Spleen (tissue), 11 donors: ENCODE measurements around the gene CD81. TPM values are rescaled to one million over a fixed set of nuclear protein-coding genes. Genes with fewer than 3 reads are reported as not detected.

Experiments
- DNase-seq: peaks from one replicate; pipeline ENCODE4 v3.0.0-alpha.2; 2020
- H3K27ac ChIP-seq, 8 donors: fragments of 200-600 bp; sonication (generic) in 7 of 8; 1 replicate in 4 of 8; 2 replicates in 4 of 8; pipeline versions ENCODE4 v1.5.0 to v1.8.0; 2016 to 2021; ENCODE audit warnings: inconsistent platforms in 4 of 8, mild to moderate bottlenecking in 4 of 8, moderate library complexity in 1 of 8
- H3K27me3 ChIP-seq, 7 donors: fragments of 200-600 bp; sonication (generic) in 6 of 7; replicated peaks in 1 of 7; 1 replicate in 4 of 7; 2 replicates in 3 of 7; pipeline versions ENCODE4 v1.5.0 to v1.8.0; 2016 to 2021; ENCODE audit warnings: inconsistent platforms in 3 of 7, mild to moderate bottlenecking in 1 of 7
- H3K36me3 ChIP-seq, 6 donors: fragments of 200-600 bp; sonication (generic) in 5 of 6; 1 replicate in 4 of 6; 2 replicates in 2 of 6; pipeline versions ENCODE4 v1.5.0 to v1.8.0; 2016 to 2021; ENCODE audit warnings: inconsistent platforms in 2 of 6
- H3K4me1 ChIP-seq, 6 donors: fragments of 200-600 bp; sonication (generic) in 5 of 6; 1 replicate in 3 of 6; 2 replicates in 3 of 6; pipeline versions ENCODE4 v1.5.0 to v1.8.0; 2016 to 2021; ENCODE audit warnings: inconsistent platforms in 3 of 6
- H3K4me3 ChIP-seq, 8 donors: fragments of 200-600 bp; sonication (generic) in 7 of 8; 1 replicate in 4 of 8; 2 replicates in 4 of 8; pipeline versions ENCODE4 v1.5.0 to v1.8.0; 2016 to 2021; ENCODE audit warnings: inconsistent platforms in 4 of 8, mild to moderate bottlenecking in 4 of 8, moderate library complexity in 2 of 8
- H3K9me3 ChIP-seq, 8 donors: fragments of 200-600 bp; sonication (generic) in 7 of 8; 1 replicate in 4 of 8; 2 replicates in 4 of 8; pipeline versions ENCODE4 v1.5.0 to v1.8.0; 2016 to 2021; ENCODE audit warnings: inconsistent platforms in 4 of 8
- POLR2A ChIP-seq, 3 donors: fragments of 450-650 bp; IDR thresholded peaks; one replicate each; pipeline ENCODE4 v1.5.1; 2017; ENCODE audit warnings: antibody characterized with exemption in 3 of 3, mild to moderate bottlenecking in 1 of 3
- POLR2AphosphoS5 ChIP-seq, 3 donors: sonication (generic); formaldehyde crosslinking; IDR thresholded peaks; one replicate each; pipeline ENCODE4 v1.5.1; 2017; ENCODE audit warnings: antibody characterized with exemption in 3 of 3
- WGBS, 5 donors: extraction: QIAGEN DNeasy Blood & Tissue Kit in 3 of 5; methylation state at CpG; one replicate each; pipeline versions ENCODE4 v1.1.5 to v1.1.7; 2013 to 2018; 5-methylcytosine and 5-hydroxymethylcytosine counted together
- intact Hi-C: fragments of 100-400 bp; cut with DNase I; formaldehyde crosslinking; loops from one replicate; pipeline ENCODE4 v1.15.0; 2023; ENCODE audit warnings: low total_unique reads
- polyA plus RNA-seq, 3 donors: library from polyadenylated mRNA; stranded (reverse); fragments of 200-250 nt; gene quantifications; one replicate each; pipeline ENCODE4 v1.2.1, GENCODE V29; 2013
- total RNA-seq, 7 donors: library from RNA; depleted of rRNA in 3 of 7; stranded (reverse); fragments of >200 nt in 3 of 7; fragmentation: NEBNext Ultra II Directional in 4 of 7; extraction: Animal tissue kit (Norgen Biotek cat#: 25700) in 4 of 7; gene quantifications; one replicate each; pipeline versions ENCODE4 v1.1.0 to v1.2.1, GENCODE V29; 2016 to 2021
- TF ChIP-seq, protein P1 (sequence below), 11 experiments: fragments of 200-600 bp in 7 of 11; fragments of 450-650 bp in 4 of 11; sonication (generic) in 4 of 11; IDR thresholded peaks in 8 of 11; conservative IDR thresholded peaks in 3 of 11; 1 replicate in 7 of 11; 2 replicates in 4 of 11; pipeline versions ENCODE4 v1.4.0 to v1.8.0; 2016 to 2021; ENCODE audit warnings: antibody characterized with exemption in 11 of 11, inconsistent platforms in 4 of 11, mild to moderate bottlenecking in 1 of 11
- donor health status: healthy with polysubstance abuse.
- donor health status: DM: no; HTN: no; CAD: no; lungs with moderate emphysema.
- donor health status: DM: no; HTN: no; CAD: no.
- donor health status: Bipolar disorder and iron deficiency.
- donor health status: healthy.
- donor health status: DM: no; HTN: no; CAD: no.
- donor health status: DM: yes; HTN: yes; CAD: no.

Gene CD81
- total and polyA plus RNA-seq, 10 donors = 191 to 594 (median 433) TPM

DNA sequence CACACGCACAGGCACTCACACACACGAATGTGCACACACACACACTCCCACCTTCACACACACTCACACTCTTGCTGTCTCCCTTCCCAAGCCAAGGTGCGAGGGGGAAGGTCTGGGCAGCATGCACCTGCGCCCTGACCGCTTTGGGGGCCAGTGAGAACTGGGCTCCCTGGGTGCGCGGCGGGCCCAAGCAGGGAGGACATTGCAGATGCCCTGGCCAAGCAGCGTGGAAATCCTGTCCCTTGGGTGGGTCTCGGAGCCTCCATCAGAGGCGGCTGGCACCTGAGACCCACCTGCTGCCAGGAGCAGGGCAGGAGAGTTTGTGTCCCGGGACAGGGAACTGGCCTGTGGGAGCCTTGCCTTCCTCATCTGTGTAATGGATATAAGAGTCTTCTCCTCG lies 3.3 kb downstream of the CD81 start:
- peaks cover 0 to 14% (median 0%) of the 10 kb centered on the region in 6 donors for H3K36me3 ChIP-seq
- no peaks in the 10 kb centered on the region for H3K9me3 ChIP-seq
- peaks cover 56 to 96% (median 82%) of the 10 kb centered on the region in 6 donors for H3K4me1 ChIP-seq
- intact Hi-C loops = loop anchor here (2.0 kb wide), 1 partner anchor 66 kb away; no protein-coding TSS in a partner anchor
- H3K27me3 ChIP-seq = peaks cover 0 to 12% (median 0%) of the 10 kb centered on the region in 7 donors
- H3K27ac ChIP-seq = peak overlapping the region; percentile 68 to 98 (median 92)
- TF ChIP-seq POLR2A (IDR thresholded peaks at IDR 0.05) (no peak), POLR2AphosphoS5 (IDR thresholded peaks at IDR 0.05) (no peak)
- TF ChIP-seq, protein P1, sequence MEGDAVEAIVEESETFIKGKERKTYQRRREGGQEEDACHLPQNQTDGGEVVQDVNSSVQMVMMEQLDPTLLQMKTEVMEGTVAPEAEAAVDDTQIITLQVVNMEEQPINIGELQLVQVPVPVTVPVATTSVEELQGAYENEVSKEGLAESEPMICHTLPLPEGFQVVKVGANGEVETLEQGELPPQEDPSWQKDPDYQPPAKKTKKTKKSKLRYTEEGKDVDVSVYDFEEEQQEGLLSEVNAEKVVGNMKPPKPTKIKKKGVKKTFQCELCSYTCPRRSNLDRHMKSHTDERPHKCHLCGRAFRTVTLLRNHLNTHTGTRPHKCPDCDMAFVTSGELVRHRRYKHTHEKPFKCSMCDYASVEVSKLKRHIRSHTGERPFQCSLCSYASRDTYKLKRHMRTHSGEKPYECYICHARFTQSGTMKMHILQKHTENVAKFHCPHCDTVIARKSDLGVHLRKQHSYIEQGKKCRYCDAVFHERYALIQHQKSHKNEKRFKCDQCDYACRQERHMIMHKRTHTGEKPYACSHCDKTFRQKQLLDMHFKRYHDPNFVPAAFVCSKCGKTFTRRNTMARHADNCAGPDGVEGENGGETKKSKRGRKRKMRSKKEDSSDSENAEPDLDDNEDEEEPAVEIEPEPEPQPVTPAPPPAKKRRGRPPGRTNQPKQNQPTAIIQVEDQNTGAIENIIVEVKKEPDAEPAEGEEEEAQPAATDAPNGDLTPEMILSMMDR (IDR thresholded peaks at IDR 0.05 in 8 of 11, conservative IDR thresholded peaks at IDR 0.05 in 3 of 11) = no peak
- no peak for DNase-seq
- WGBS, 5 donors = 52 to 70% (median 62%) methylated on average over 6 to 13 of the region's 13 CpGs
- H3K4me3 ChIP-seq = peak overlapping the region in 7 of 8 donors; percentile 4 to 97 (median 85)

DNA sequence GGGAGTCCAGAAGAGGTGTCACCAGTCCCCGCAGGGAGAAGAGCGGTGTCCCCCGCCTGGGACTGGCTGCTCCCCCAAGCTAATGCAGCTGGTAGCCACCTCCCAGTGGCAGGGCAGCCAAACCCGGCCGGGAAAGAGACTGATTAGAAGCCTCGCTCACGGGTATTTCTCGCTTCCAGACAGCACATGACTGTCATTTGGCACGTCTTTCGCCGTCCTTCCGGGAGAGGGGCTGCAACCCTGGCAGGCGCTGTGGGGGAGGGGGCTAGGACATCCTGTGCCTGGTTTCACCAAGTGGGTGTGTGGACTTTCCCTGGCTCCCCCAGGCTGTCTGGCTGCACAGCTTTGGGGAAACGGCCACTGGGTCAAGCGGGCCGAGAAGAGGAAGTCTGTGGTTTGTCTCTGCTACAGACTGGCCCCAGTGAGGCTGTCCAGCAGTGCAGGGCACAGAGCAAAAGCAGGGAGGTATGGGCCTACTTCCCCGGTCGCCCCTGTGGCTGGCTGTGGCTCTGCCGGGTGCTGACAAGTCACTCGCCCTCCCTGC lies 3.8 kb downstream of the CD81 start:
- TF ChIP-seq POLR2AphosphoS5 (IDR thresholded peaks at IDR 0.05) (peak; percentile 90 to 91 (median 91)), POLR2A (IDR thresholded peaks at IDR 0.05) (peak in 1 of 3 donors; percentile 38)
- TF ChIP-seq, protein P1 (IDR thresholded peaks at IDR 0.05 in 8 of 11, conservative IDR thresholded peaks at IDR 0.05 in 3 of 11) = peak in 2 of 11 experiments; percentile 11 to 17
- 34 to 65% (median 43%) methylated on average over 13 to 20 of the region's 20 CpGs for WGBS, 5 donors
- Histone ChIP-seq H3K4me1 (peaks cover 59 to 96% (median 85%) of the 10 kb centered on the region in 6 donors), H3K27me3 (peaks cover 0 to 12% (median 0%) of the 10 kb centered on the region in 7 donors), H3K9me3 (no peaks in the 10 kb centered on the region), H3K27ac (peak overlapping the region; percentile 68 to 98 (median 92)), H3K4me3 (peak overlapping the region in 6 of 8 donors; percentile 4 to 97 (median 86)), H3K36me3 (peaks cover 0 to 18% (median 0%) of the 10 kb centered on the region in 6 donors)
- intact Hi-C loops = loop anchor here (2.0 kb wide), 1 partner anchor 66 kb away; no protein-coding TSS in a partner anchor
- DNase-seq = peak; percentile 90

GRCh38 chr11:2381494-2382128 lies 4.5 kb downstream of the CD81 start:
- no peak for TF ChIP-seq POLR2AphosphoS5 (IDR thresholded peaks at IDR 0.05)
- TF ChIP-seq, protein P1 (IDR thresholded peaks at IDR 0.05 in 8 of 11, conservative IDR thresholded peaks at IDR 0.05 in 3 of 11) = no peak
- peak overlapping the region in 2 of 8 donors; percentile 96 to 97 for H3K4me3 ChIP-seq
- peak overlapping the region; percentile 68 to 98 (median 92) for H3K27ac ChIP-seq
- peak; percentile 76 for DNase-seq
- peaks cover 65 to 96% (median 89%) of the 10 kb centered on the region in 6 donors for H3K4me1 ChIP-seq
- intact Hi-C loops = loop anchor here (2.0 kb wide), 1 partner anchor 67 kb away; no protein-coding TSS in a partner anchor
- H3K9me3 ChIP-seq = no peaks in the 10 kb centered on the region
- 63 to 83% (median 79%) methylated on average over 7 to 11 of the region's 11 CpGs for WGBS, 5 donors
- H3K36me3 ChIP-seq = peaks cover 0 to 20% (median 0%) of the 10 kb centered on the region in 6 donors
- H3K27me3 ChIP-seq = peaks cover 0 to 12% (median 0%) of the 10 kb centered on the region in 7 donors

DNA sequence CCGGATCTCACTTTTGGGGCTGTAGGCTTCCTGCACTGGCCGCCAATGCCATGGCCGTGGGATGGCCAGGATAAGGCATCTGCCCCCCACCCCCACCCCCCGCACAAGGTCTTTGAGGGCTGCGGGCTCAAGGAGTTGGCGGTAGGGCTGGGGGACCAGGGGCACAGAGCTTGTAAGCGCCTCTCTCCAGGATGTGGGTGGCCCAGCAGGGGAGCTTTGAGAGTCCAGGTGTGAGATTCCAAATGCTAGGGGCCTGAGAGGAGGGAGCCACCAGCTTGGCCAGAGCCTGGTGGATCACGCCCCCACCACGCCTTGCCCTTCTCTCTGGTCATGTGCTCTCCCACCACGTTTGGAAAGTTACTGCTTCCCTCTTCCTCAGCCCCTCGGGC lies 5.0 kb downstream of the CD81 start:
- Histone ChIP-seq H3K4me3 (peak overlapping the region in 1 of 8 donors; percentile 96), H3K27me3 (peaks cover 0 to 9% (median 0%) of the 10 kb centered on the region in 7 donors), H3K4me1 (peaks cover 66 to 97% (median 90%) of the 10 kb centered on the region in 6 donors), H3K36me3 (peaks cover 0 to 20% (median 0%) of the 10 kb centered on the region in 6 donors), H3K27ac (peak overlapping the region; percentile 68 to 98 (median 92)), H3K9me3 (no peaks in the 10 kb centered on the region)
- intact Hi-C loops = no loop called here
- 44 to 67% (median 53%) methylated on average over 5 to 11 of the region's 11 CpGs for WGBS, 5 donors
- peak in 2 of 3 donors; percentile 7 to 56 for TF ChIP-seq POLR2AphosphoS5 (IDR thresholded peaks at IDR 0.05)
- TF ChIP-seq, protein P1 (IDR thresholded peaks at IDR 0.05 in 8 of 11, conservative IDR thresholded peaks at IDR 0.05 in 3 of 11) = no peak
- no peak for TF ChIP-seq POLR2A (IDR thresholded peaks at IDR 0.05)
- peak; percentile 78 for DNase-seq
